SK-N-SH (cell line): ENCODE measurements around the gene CISH. TPM values are rescaled to one million over a fixed set of nuclear protein-coding genes. Genes with fewer than 3 reads are reported as not detected.

Experiments used
- CTCF ChIA-PET: fragments of 300-600, 350-600 bp; formaldehyde crosslinking; extraction: SDS; loops from one replicate; lab custom pipeline; 2021; lab: Yijun Ruan, JAX
- POLR2A ChIA-PET: fragments of 350-600 bp; sonication (Branson Sonifier 250); formaldehyde crosslinking; extraction: SDS; loops from one replicate; lab custom pipeline; 2020; ENCODE audit warnings: antibody characterized with exemption, inconsistent platforms; lab: Yijun Ruan, JAX
- DNase-seq: peaks from one replicate; pipeline ENCODE4 v3.0.0; 2012
- H2AFZ ChIP-seq: fragments of 200-600 bp; sonication (generic); 2 replicates; pipeline ENCODE4 v1.8.1; 2016; ENCODE audit warnings: antibody characterized with exemption, mild to moderate bottlenecking, low read depth
- H3F3A ChIP-seq: fragments of 200-600 bp; sonication (generic); replicated peaks from 2 replicates; pipeline ENCODE3; 2016; ENCODE audit warnings: antibody characterized with exemption, mild to moderate bottlenecking; ENCODE audit not compliant: insufficient read depth
- H3K27ac ChIP-seq, 2 experiments: fragments of 200-500 bp in 1 of 2; fragments of 200-600 bp in 1 of 2; sonication (Bioruptor generic) in 1 of 2; sonication (generic), shearing (Covaris generic) in 1 of 2; 2 replicates each; pipeline versions ENCODE4 v1.5.1 to v1.6.1; 2014 to 2016; ENCODE audit warnings: low read depth in 2 of 2, inconsistent platforms in 1 of 2, low read length in 1 of 2, mild to moderate bottlenecking in 1 of 2, mixed read lengths in 1 of 2
- H3K27me3 ChIP-seq: fragments of 200-600 bp; sonication (generic), shearing (Covaris generic); 2 replicates; pipeline ENCODE4 v1.6.1; 2016; ENCODE audit warnings: mixed run types; ENCODE audit not compliant: insufficient read depth
- H3K36me3 ChIP-seq, 2 experiments: fragments of 200-500 bp in 1 of 2; fragments of 200-600 bp in 1 of 2; sonication (Bioruptor generic) in 1 of 2; sonication (generic) in 1 of 2; replicated peaks in 1 of 2; 2 replicates each; pipeline versions ENCODE3 to v1.5.1; 2014 to 2016; ENCODE audit warnings: low read length in 1 of 2, mild to moderate bottlenecking in 1 of 2; ENCODE audit not compliant: insufficient read depth in 2 of 2, control insufficient read depth in 1 of 2
- H3K4me1 ChIP-seq, 2 experiments: fragments of 200-500 bp in 1 of 2; fragments of 200-600 bp in 1 of 2; sonication (Bioruptor generic) in 1 of 2; sonication (generic), shearing (Covaris generic) in 1 of 2; 2 replicates each; pipeline versions ENCODE4 v1.5.1 to v1.6.1; 2014 to 2016; ENCODE audit warnings: low read depth in 1 of 2, low read length in 1 of 2, mixed run types in 1 of 2; ENCODE audit not compliant: insufficient read depth in 2 of 2, control insufficient read depth in 1 of 2
- H3K4me2 ChIP-seq: fragments of 200-600 bp; sonication (generic), shearing (Covaris generic); 2 replicates; pipeline ENCODE4 v1.6.1; 2017; ENCODE audit warnings: mixed run types
- H3K4me3 ChIP-seq, 2 experiments: fragments of 200-500 bp in 1 of 2; fragments of 200-600 bp in 1 of 2; sonication (Bioruptor generic) in 1 of 2; sonication (generic), shearing (Covaris generic) in 1 of 2; 2 replicates each; pipeline versions ENCODE4 v1.5.1 to v1.8.1; 2014 to 2016; ENCODE audit warnings: low read depth in 2 of 2, inconsistent platforms in 1 of 2, low read length in 1 of 2, mild to moderate bottlenecking in 1 of 2, mixed read lengths in 1 of 2, moderate library complexity in 1 of 2
- H3K79me2 ChIP-seq: fragments of 200-600 bp; sonication (generic); 2 replicates; pipeline ENCODE4 v1.8.1; 2017; ENCODE audit warnings: mild to moderate bottlenecking; ENCODE audit not compliant: insufficient read depth
- H3K9ac ChIP-seq: fragments of 200-600 bp; sonication (generic); 2 replicates; pipeline ENCODE4 v1.6.1; 2017; ENCODE audit warnings: mixed run types
- H3K9me2 ChIP-seq: fragments of 200-600 bp; sonication (generic); 2 replicates; pipeline ENCODE4 v1.6.1; 2017; ENCODE audit warnings: mixed run types
- H3K9me3 ChIP-seq: fragments of 200-600 bp; sonication (generic); 2 replicates; pipeline ENCODE4 v1.6.1; 2017; ENCODE audit warnings: mixed run types, mild to moderate bottlenecking, moderate library complexity
- H4K20me1 ChIP-seq: fragments of 200-600 bp; sonication (generic); 2 replicates; pipeline ENCODE4 v1.6.1; 2017; ENCODE audit warnings: mild to moderate bottlenecking, mixed run types; ENCODE audit not compliant: insufficient read depth
- CTCF ChIP-seq: fragments of 200-600 bp; sonication (generic); IDR thresholded peaks from 2 replicates; pipeline ENCODE4 v1.6.1; 2017; ENCODE audit warnings: antibody characterized with exemption, mild to moderate bottlenecking, moderate library complexity
- ELF1 ChIP-seq: IDR thresholded peaks from 2 replicates; pipeline ENCODE4 v1.4.0; 2012
- EP300 ChIP-seq, 2 experiments: IDR thresholded peaks; 2 replicates each; pipeline versions ENCODE4 v1.4.0 to v1.6.1; 2012; ENCODE audit warnings: borderline replicate concordance in 1 of 2, low read depth in 1 of 2, low read length in 1 of 2
- EZH2phosphoT487 ChIP-seq: fragments of 200-600 bp; sonication (generic); IDR thresholded peaks from 2 replicates; pipeline ENCODE4 v1.6.1; 2017; ENCODE audit warnings: low read depth, mixed run types, mild to moderate bottlenecking, antibody characterized with exemption, moderate library complexity, borderline replicate concordance
- FOXJ3 ChIP-seq: sonication (generic); formaldehyde crosslinking; IDR thresholded peaks from 2 replicates; pipeline ENCODE4 v1.5.1; 2020; ENCODE audit warnings: mild to moderate bottlenecking, missing genetic modification reagents
- FOXM1 ChIP-seq: IDR thresholded peaks from 2 replicates; pipeline ENCODE4 v1.4.0; 2012; ENCODE audit warnings: low read depth, mild to moderate bottlenecking
- GABPA ChIP-seq: IDR thresholded peaks from 2 replicates; pipeline ENCODE4 v1.4.0; 2012; ENCODE audit warnings: low read depth, mild to moderate bottlenecking
- IRF3 ChIP-seq: fragments of 150-350 bp; IDR thresholded peaks from 2 replicates; pipeline ENCODE4 v1.6.1; 2016; ENCODE audit warnings: mild to moderate bottlenecking, low read depth, low read length
- JUND ChIP-seq: IDR thresholded peaks from 2 replicates; pipeline ENCODE4 v1.4.0; 2012
- MAX ChIP-seq: IDR thresholded peaks from 2 replicates; pipeline ENCODE4 v1.4.0; 2012; ENCODE audit warnings: low read depth
- MEF2A ChIP-seq: IDR thresholded peaks from 2 replicates; pipeline ENCODE4 v1.4.0; 2012; ENCODE audit warnings: low read depth, borderline replicate concordance
- MXI1 ChIP-seq: IDR thresholded peaks from 2 replicates; pipeline ENCODE4 v1.6.1; 2012; ENCODE audit warnings: mild to moderate bottlenecking, low read depth, low read length, improper control_type of control experiment
- SMC3 ChIP-seq: IDR thresholded peaks from 2 replicates; pipeline ENCODE4 v1.6.1; 2012; ENCODE audit warnings: low read depth, low read length, improper control_type of control experiment
- USF2 ChIP-seq: fragments of 150-350 bp; IDR thresholded peaks from 2 replicates; pipeline ENCODE4 v1.6.1; 2017; ENCODE audit warnings: antibody characterized with exemption, low read length, low read depth, borderline replicate concordance
- ZBTB33 ChIP-seq: IDR thresholded peaks from 2 replicates; pipeline ENCODE4 v1.4.0; 2012; ENCODE audit warnings: low read depth, borderline replicate concordance
- WGBS: methylation state at CpG from one replicate; pipeline ENCODE4 v1.1.6; 2017; ENCODE audit warnings: low lambda C conversion rate; 5-methylcytosine and 5-hydroxymethylcytosine counted together
- polyA plus RNA-seq, 3 experiments: library from polyadenylated mRNA; depleted of rRNA; stranded (reverse); fragments of >200 nt; gene quantifications; 2 replicates each; pipeline ENCODE4 v1.2.3, GENCODE V29; 2012

Gene CISH
- polyA plus RNA-seq, 1 of the 3 experiments (the other 2 are of a cell fraction) = 2.6 TPM

GRCh38 chr3:50604110-50604621 lies 7.4 kb downstream of the CISH start:
- POLR2A ChIA-PET = no interaction called here

More at GRCh38 chr3:50604110-50604621, 7.4 kb downstream of the CISH start:
- no peak overlapping the region for H3K4me2 ChIP-seq
- no peaks in the 10 kb centered on the region for H4K20me1 ChIP-seq
- no peaks in the 10 kb centered on the region for H3F3A ChIP-seq
- no peaks in the 10 kb centered on the region for H3K9me3 ChIP-seq
- no peaks in the 10 kb centered on the region for H3K79me2 ChIP-seq
- H3K27me3 ChIP-seq = no peaks in the 10 kb centered on the region
- TF ChIP-seq GABPA (no peak), USF2 (no peak), ZBTB33 (no peak), ELF1 (no peak), EP300 (IDR thresholded peaks at IDR 0.05; ENCODE audit: borderline replicate concordance in 1 of 2, low read depth in 1 of 2, low read length in 1 of 2) (no peak), FOXJ3 (CRISPR knock-in tag) (no peak), JUND (no peak), MXI1 (no peak), EZH2phosphoT487 (no peak), FOXM1 (no peak), MAX (no peak), MEF2A (no peak), SMC3 (no peak), CTCF (no peak), IRF3 (no peak)
- peaks cover 17 to 42% of the 10 kb centered on the region in 2 experiments for H3K4me1 ChIP-seq
- CTCF ChIA-PET = interaction anchor here (1.0 to 25.1 kb wide), 3 partner anchors 10 to 786 kb away, joined by 3 to 648 read pairs (median 111); partner anchors contain the start of genes C3orf18, CISH, HEMK1 and MAPKAPK3
- DNase-seq = no peak
- H3K27ac ChIP-seq = no peak overlapping the region
- H3K9ac ChIP-seq = no peak overlapping the region
- H2AFZ ChIP-seq = no peak overlapping the region
- 86% methylated on average over 4 of the region's 5 CpGs for WGBS
- H3K36me3 ChIP-seq = peaks cover 0 to 4% of the 10 kb centered on the region in 2 experiments
- H3K9me2 ChIP-seq = no peaks in the 10 kb centered on the region
- no peak overlapping the region for H3K4me3 ChIP-seq
